Putamen (tissue), 1 donor: ENCODE measurements around the gene KRT81.

ENCODE experiments used
- DNase-seq: peaks from one replicate; pipeline ENCODE4 v3.0.0-alpha.2; 2016; ENCODE audit warnings: low spot score

KRT81 gene

DNA sequence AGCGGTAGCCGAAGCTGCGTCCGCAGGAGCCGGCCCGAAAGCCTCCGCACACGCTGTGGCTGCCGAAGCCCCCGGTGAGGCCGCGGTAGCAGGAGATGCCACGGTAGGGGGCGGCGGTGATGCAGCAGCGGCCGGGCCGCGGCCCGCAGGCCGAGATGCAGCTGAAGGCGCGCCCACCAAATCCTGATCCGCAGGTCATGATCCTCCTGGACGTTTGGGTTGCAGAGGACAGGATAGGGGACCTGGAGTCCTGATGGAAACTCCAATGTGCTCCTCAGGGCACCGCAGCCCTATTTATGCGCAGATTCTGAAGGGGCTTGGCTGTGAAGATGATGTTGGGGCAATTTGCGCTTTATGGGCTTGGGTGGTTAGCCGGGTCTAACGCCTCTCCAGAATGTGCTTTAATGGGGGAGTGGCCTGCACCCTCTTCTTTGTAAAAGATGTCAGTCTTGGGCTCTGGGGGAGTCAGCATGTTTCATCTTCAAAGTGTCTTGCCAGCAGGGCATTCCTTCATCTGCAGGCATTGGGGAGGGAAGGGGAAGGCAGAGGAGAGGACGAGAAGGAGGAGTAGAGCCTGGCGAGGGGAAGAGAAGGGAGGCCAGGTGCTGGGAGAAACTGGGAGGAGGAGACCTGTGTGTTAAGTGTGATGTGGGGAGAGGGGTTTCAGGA, at the start of gene KRT81:
TSS of gene KRT81 (minus strand) at position 268 of the 669 bp plus-strand sequence. CDS start at position 199, 69 bp downstream.
- DNase-seq: no peak

DNA sequence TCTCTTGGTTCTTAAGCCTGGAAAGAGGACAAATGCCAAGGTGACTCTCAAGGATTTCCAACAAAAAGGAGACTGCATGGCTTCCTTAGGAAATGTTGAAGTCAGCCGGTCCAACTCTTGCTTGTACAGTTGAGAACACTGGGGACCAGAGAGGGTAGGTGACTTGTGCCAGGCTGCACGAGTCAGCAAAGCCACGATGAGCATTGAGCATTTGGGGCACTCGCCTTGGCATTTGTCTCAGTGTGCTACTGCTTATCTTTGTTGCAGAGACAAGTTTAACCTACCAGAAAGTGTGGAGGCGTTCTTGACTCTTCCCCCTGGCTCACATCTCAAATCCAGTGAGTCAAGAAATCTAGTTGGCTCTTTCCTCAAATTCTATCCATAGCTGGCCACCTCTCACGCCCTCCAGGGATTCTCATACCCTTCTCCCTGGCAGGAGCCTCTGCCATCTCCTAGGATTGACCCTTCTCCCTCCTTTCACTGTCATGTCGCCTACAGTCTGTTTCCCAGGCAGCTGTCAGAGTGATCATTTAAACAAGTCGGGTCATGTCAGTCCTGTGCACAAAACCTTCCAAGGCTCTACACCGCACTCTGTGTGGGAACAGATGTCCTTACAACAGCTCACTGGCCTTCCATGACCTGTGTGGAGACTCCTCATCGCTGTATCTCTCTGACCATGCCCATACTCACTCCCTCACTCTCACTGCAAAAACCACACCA, 47.1 kb upstream of the KRT81 start:
- no peak for DNase-seq

DNA sequence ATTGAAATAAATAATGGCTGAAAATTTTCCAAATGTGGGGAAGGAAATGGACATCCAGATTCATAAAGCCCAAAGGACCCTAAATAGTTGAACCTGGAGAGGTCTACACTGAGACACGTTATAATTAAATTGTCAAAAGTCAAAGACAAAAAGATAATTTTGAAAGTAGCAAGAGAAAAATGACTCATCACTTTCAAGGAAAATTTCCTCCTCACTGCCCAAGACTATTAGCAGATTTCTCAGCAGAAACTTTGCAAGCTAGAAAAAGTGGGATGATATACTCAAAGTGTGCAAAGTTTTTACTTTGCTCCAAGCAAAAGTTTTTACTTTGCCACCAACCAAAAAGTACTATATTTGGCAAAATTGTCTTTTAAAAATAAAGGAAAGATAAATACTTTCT, 45.7 kb upstream of the KRT81 start:
- no peak for DNase-seq

DNA sequence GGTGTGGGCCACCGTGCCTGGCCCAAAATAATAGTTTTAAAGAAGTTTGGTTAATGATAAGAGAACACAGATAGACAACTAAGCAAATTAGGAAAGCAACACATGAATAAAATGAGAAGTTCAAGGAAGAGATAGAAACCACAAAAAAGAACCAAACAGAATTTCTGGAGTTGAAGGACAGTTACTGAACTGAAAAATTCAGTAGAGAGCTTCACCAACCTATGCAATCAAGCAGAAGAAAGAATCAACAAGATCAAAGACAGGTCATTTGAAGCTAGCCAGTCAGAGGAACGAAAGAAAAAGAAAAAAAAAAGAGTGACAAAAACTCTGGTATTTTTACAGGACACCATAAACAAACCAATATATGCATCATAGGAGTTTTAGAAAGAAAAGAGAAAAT, 45.3 kb upstream of the KRT81 start:
- DNase-seq: no peak

DNA sequence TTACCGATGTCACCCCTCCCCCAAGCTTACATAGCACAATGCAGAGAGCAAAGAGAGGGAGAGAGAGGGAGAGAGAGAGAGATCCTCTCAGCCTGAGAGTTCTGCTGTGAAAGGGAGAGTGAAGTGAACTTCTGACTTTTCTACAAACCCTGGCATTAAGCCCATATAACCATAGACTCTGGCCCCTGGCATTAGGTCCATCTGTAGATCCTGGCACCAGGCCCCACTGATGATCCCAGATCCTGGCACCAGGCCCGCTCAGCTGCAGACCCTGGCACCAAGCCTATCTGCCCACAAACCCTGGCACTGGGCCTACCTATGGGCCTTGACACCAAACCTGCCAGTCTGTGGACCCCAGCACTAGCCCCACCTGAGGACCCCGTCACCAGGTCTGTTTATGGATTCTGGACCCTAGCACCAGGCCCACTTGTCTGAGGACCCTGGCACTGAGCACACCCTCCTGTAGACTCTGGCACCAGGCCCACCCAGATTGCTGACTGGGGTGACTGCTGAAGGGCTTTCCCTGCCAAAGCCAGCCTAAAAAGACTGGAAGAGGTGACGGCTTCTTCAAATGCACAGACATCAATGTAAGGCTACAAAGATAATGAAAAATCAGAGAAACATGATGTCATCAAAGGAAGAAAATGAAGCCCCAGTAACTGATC, 44.4 kb upstream of the KRT81 start:
- DNase-seq: no peak

DNA sequence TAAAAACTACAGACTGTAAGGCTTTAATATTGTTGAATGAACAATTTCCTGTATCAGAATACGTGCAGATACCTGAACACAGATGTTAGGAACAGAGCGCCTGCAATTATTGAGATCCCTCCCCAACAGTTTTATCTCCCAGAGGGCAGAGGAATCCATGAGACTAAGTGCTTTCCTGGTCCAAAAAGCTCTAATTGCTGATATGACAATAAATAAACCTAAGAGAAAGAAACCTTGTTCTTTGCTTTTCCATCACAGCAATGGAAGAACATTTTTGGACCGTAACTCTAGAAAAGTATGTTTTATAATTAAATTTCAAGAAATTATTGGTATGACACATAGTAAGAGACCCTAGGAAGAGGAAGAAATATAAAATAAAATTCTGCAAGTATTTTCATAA, 42.9 kb upstream of the KRT81 start:
- DNase-seq: no peak

DNA sequence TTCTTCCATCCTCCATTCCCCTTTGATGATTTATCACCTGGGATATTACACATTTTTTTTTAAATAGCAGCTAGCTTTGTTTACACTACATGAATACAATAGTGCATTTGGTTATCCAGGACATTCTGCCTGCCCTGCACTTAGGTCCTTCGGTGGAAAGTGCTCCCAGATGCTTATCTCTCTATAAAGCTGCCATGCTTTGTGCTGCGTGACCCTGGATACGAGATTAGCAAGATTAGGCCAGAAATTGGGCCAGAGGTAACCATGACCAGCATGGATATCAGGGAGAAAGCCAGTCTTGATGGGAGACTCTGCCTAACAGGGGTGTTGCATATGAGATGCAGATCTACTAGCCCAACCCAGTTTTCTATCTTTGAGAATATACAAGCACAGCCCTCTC, 42.0 kb upstream of the KRT81 start:
- DNase-seq: no peak

DNA sequence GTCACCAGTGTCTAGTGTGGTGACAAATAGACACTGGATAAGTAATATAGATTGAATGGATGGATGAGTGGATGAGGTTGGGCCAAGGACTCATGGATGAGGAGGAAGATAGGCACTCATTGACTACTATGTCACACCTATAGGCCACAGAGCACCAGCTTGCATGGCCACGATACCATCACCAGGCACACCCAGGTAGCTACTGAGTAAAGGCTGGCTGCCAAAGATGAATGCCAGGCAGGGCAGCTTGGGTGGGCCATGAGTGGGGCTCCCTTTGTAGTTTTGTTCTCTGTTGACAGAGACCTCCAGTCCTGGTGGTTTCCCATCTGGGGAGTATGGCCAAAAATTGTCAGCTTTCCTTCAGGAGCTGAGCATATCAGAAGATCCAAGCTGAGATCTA, 41.0 kb upstream of the KRT81 start:
- DNase-seq: no peak

DNA sequence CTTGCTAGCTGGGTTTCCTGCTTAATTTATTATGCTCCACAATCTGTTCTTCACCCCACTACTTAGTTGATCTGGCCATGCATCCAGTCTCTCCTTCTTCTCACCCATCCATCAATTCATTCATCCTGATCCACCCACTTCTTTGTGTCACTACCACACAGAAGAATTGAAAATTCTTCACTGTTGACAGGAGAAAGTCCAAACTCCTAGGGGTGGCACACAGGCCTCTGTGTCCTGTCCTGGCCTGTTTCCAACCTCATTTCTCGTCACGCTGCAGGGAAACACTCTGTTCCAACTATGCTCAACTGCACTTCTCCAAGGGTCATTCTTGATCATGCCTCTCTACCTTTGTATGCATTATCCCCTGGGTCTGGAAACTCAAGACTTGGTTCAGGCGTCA, 40.5 kb upstream of the KRT81 start:
- no peak for DNase-seq

DNA sequence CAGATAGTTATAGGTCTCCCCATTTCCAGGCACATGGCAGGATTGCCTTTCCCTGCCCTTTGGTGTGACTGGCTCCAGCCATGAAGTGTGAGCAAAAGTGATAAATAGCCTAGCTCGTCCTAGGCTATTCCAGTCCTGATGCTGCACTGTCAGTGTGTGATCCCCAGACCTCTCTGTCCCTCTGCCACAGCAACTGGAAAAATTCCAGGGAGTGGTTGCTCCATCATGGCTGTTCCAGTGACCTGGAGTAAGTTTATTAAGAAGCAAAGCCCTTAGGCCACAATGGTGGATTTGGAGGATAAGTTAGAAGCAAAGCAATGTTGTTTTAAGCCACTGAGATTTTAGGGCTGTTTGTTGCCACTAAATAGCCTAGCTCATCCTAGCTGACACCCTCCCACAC, 39.7 kb upstream of the KRT81 start:
- no peak for DNase-seq

DNA sequence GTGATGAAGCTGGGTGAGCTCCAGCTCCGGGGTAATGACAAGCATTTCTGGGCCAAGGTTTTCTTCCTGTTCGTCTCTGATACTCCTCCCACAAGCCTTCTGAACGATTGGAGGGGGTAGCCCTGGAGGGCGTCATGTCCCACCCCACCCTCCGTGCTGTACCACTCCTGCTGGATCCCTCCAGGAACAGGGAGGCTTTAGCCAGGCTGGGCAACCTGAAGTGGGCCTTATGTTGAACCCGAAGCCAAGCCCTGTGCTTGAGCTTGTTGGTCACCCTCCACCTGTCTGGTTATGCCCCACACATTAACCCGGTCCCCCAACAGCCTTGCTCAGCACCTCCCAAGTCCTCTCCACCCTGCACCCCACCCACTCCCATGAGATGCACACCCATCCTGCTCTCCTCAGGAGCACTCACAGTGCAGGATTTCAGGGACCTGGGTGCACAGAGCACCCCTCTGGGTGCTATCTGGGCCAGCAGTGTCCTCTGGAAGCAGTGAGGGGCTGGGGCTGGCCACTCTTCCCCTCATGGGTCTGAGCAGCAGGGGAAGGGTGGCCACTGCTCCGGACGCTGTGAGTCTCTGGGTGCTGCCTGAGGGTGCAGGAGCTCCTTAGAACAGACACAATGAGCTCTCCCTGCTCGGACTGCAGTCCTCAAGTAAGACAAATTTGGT, 36.6 kb upstream of the KRT81 start:
- no peak for DNase-seq

DNA sequence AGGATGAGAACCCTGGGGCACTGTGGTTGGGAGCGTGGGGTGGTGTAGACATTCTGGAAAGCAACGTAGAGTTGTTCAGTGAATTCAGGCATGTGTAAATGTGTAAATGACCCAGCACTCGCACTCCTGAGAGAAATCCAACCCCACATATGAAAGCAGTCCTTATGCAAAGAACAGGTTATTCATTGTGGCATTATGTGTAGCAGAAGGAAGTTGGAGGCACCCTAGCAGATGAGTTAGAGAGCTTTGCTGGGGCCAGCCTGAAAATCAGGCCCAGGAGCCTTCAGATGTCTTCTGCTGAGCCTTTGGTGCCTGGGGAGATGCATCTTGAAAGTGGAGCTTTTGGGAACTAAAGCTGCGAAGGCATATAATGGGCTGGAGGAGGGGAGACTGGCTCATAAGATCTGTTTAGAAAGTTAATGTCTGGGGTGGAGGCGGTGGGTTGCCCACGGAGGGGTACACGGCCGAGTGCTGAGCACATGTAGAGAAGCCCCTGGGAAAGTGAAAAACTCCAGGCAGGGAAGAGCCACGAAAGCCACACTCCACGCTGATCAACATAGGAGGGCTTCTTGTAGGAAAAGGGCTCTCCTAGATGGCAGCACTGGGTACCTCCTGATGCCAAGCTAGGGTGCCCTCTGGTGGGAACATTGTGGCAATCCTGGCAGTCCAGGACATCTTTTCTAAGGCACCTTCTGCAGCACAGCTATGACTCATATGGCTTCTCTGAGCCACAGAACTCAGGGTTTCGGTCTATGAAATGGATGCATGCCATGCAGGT, 35.9 kb upstream of the KRT81 start:
- peak; percentile 76 for DNase-seq

DNA sequence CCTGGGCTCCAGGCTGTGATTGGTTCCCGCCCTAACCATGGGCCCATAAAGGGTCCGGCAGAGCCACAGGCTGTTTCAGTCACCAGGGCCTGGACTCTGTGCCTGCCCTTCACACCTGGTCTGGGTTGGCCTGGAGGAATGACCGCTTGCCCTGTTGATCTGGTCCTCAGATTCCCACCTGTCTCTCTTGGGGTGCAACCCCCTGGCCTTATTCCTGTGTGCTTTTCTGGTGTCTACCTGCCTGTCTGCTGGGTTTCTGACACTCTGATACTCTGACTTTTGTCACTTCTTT, 32.8 kb upstream of the KRT81 start:
- no peak for DNase-seq

DNA sequence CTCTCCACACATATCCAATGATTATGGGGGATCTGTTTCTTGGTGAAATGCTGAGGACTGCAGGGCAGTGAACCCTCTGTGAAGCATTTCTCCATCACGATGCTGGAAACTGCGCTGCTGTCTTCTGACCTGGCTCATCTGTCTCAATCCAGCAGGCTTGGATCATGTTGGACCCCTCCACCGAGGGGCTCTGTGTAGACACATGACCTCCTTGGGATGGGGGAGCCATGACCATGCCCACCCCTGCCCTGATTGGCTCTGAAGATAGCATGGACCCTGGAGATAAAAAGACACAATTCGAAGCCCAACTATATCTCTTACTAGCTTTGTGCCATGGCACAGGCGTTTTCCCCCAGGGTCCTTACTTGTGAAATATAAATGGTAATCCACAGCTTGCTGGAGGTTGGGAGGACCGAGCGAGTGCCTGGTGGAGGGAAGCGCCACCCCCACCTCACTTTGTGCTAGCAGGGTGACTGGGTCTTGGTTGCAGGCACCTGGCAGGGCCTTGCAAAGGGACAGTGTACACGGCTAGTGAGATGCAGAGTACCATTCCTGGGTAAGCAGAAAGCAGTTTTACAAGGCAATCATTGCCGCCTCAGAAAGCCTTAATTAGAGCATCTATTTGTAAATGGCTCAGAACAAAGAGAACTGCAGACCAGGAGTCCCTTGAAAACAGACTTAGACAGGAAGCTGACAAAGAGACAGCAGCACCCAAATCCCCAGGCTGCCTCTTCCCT, 32.2 kb upstream of the KRT81 start:
- DNase-seq: no peak

DNA sequence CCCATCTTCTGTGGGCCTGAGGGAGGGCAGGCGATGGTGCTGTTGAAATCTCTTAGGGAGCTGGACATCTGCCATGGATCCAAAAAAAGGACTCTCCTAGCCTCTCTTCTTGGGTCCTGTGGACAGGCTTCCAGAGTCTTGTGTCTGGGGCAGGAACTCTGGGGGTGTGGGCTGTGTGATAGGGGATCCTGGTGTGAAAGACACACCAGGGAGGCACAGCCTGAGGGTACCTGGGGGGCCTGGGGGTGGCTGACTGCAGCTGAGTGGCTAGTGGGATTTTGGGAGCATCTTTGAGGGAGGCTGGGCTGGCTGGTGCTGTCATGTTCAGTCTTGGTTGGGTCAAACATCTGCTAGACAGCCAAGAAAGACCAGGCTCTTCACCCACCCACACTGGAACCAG, 31.7 kb upstream of the KRT81 start:
- no peak for DNase-seq

DNA sequence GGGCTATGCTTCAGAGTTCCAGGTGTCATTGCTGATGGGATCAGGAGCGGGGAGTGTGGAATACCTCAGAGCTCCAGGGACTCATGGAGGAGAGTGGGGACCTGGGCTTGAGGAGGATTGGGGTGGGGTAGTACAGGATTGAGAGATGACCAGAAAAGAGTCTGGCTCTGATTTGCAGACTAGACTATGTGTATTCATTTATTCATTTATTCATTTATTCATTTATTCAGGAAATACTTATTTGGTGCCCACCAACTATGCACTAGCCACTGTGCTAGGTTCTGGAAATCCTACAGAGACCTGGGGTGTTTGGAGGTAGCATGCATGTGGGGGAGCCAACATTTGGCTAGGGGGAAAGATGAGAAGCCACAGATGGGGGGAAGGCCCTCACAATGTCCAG, 30.7 kb upstream of the KRT81 start:
- no peak for DNase-seq

DNA sequence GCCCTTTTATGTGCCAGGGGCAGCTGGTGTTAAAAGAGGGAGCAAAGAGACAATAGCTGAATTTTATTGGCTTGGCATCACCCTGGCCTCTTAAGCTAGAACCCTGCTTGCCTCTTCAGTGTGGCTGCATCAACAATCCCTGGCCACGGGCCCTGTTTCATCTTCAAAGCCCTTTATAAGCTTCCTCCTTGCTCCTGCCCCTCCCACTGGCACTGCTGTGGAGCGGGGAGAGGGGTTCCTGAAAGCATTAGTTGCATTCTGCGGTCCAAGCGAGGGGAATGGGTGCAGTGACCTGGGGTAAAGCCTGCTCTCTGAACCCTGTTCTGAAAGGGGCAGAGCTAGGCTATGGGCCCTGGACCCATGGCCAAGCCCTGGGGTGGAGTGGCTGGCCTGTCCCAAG, 30.1 kb upstream of the KRT81 start:
- DNase-seq: peak; percentile 20

DNA sequence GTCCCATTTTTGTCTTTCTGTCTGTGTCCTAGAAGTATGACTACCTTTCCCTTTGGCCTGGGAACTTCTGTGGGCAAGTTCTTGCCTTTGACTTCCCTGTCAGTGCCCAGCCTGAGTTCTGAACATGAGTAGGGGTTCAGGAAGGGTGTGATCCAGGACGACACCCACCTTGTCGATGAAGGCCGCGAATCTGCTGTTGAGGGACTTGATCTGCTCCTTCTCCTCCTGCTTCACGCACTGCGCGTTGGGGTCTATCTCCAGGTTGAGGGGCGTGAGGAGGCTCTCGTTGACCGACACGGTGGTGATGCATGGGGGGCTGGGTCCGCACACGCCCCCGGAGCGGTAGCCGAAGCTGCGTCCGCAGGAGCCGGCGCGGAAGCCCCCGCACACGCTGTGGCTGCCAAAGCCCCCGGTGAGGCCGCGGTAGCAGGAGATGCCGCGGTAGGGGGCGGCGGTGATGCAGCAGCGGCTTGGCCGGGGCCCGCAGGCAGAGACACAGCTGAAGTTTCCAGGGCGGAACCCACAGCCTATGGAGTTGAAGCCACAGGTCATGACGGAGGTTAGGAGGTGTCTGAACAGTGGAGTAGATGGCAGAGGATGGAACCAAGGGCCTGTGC, 29.6 kb upstream of the KRT81 start, which contains the start of gene KRT83:
TSS of gene KRT83 (minus strand) at position 615 of the 617 bp plus-strand sequence. CDS start at position 552, 63 bp downstream.
- no peak for DNase-seq

DNA sequence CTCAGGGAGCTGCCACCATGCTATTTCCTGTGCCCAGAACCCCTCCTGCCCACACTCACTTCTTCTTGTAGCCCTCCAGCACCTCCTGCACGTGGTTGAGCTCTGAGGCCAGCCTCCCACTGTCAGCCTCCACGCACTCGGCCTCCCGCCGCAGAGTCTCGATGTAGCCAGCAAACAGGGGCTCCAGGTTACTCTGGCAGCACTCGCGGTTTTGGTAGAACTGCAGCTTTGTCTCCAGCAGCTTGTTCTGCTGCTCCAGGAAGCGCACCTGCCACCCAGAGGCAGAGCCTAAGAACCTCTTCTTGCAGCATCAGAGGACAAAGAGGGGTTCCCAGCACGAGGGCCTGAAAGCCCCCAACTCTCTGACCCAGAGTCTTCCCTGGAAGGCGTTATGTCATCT, 27.8 kb upstream of the KRT81 start:
- no peak for DNase-seq

DNA sequence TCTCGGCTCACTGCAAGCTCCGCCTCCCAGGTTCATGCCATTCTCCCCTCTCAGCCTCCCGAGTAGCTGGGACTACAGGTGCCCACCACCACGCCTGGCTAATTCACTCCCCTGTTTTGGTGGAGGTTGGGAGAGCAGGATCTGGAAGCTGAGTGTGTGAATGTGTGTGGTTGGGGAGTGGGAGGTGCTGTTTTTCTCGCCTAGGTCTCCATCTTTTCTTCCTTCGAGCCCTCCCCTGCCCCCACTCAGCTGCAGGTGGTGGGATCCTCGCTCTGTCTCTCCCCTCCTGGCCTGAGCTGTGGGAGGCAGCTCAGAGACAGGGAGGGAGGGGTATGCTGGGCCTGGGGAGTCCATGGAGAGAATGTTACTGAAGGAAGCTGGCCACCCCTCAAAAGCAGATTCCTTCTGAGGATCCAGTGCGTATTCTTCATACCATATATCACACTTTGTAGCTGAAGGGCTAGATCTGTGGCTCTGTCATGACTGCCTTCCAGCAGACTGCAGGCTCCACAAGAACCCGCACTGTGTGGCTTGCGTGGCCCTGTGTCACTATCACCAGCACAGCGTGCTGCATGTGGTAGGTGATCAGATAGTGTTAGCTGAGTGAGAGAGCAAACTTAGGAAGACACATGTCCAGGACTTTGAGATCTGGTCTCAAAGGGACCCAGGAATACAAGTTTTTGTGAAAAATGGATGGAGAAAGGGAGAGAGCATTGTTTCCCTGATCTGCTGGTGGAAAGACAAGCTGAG, 27.1 kb upstream of the KRT81 start:
- DNase-seq: no peak
